ENCODE data around the gene HAUS6.

HAUS6 gene

GRCh38 chr9:19137282-19137681 lies 34.6 kb upstream of the HAUS6 start:
- FAIRE-seq (no peak), DNase-seq (ENCODE audit: insufficient read length, low spot score) (no peak)
- TF ChIP-seq TAF1 (IDR thresholded peaks at IDR 0.05; ENCODE audit: low read depth, low read length) (no peak), PAX5 (IDR thresholded peaks at IDR 0.05; ENCODE audit: insufficient read depth, low read length, severe bottlenecking) (no peak), POLR2AphosphoS5 (IDR thresholded peaks at IDR 0.05; ENCODE audit: low read depth, low read length) (no peak), POU2F2 (IDR thresholded peaks at IDR 0.05; ENCODE audit: low read depth, low read length) (no peak), SPI1 (IDR thresholded peaks at IDR 0.05; ENCODE audit: low read depth, low read length) (no peak), POLR2A (IDR thresholded peaks at IDR 0.05; ENCODE audit: low read depth, low read length) (no peak)

DNA sequence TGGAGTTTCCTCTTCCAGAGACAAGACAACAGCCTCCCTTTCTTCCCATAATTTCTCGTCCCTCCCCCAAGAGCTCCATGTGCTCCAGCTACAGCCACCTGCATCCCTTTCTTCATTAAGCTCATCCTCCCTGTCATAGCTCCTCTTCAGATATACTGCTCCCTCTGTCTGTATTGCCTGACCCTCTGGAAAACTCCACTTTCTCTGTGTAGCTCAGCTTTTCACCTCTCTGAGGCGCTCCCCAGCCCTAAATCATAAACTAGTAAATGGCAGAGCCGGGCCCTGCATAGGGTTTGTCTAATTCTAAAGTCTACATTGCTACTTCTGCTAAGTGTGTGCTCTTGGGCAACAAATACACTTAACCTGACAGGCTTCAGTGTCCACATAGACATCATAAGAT lies 33.4 kb upstream of the HAUS6 start:
- no peak for DNase-seq (ENCODE audit: insufficient read length, low spot score)
- no peak for TF ChIP-seq POLR2A (IDR thresholded peaks at IDR 0.05; ENCODE audit: low read depth, low read length)
- TF ChIP-seq POLR2AphosphoS5 (IDR thresholded peaks at IDR 0.05; ENCODE audit: low read depth, low read length) = no peak
- no peak for TF ChIP-seq SPI1 (IDR thresholded peaks at IDR 0.05; ENCODE audit: low read depth, low read length)
- no peak for TF ChIP-seq PAX5 (IDR thresholded peaks at IDR 0.05; ENCODE audit: insufficient read depth, low read length, severe bottlenecking)
- no peak for TF ChIP-seq TAF1 (IDR thresholded peaks at IDR 0.05; ENCODE audit: low read depth, low read length)
- TF ChIP-seq POU2F2 (IDR thresholded peaks at IDR 0.05; ENCODE audit: low read depth, low read length) = no peak
- FAIRE-seq = no peak

- TF ChIP-seq TAF1 (IDR thresholded peaks at IDR 0.05; ENCODE audit: low read depth, low read length) (no peak), SPI1 (IDR thresholded peaks at IDR 0.05; ENCODE audit: low read depth, low read length) (no peak), PAX5 (IDR thresholded peaks at IDR 0.05; ENCODE audit: insufficient read depth, low read length, severe bottlenecking) (no peak), POLR2AphosphoS5 (IDR thresholded peaks at IDR 0.05; ENCODE audit: low read depth, low read length) (no peak)
- DNase-seq (ENCODE audit: insufficient read length, low spot score) = no peak
- FAIRE-seq = no peak
These were observed 31.0 kb upstream of the HAUS6 start for GRCh38 chr9:19133549-19134345.

GRCh38 chr9:19130436-19130835 lies 27.7 kb upstream of the HAUS6 start:
- FAIRE-seq = peak; percentile 23
- no peak for DNase-seq (ENCODE audit: insufficient read length, low spot score)
- TF ChIP-seq PAX5 (IDR thresholded peaks at IDR 0.05; ENCODE audit: insufficient read depth, low read length, severe bottlenecking) (no peak), POLR2A (IDR thresholded peaks at IDR 0.05; ENCODE audit: low read depth, low read length) (no peak), POU2F2 (IDR thresholded peaks at IDR 0.05; ENCODE audit: low read depth, low read length) (no peak), POLR2AphosphoS5 (IDR thresholded peaks at IDR 0.05; ENCODE audit: low read depth, low read length) (no peak), SPI1 (IDR thresholded peaks at IDR 0.05; ENCODE audit: low read depth, low read length) (no peak), TAF1 (IDR thresholded peaks at IDR 0.05; ENCODE audit: low read depth, low read length) (no peak)

GRCh38 chr9:19127871-19128500 lies 25.3 kb upstream of the HAUS6 start:
- FAIRE-seq = peak; percentile 63
- no peak for TF ChIP-seq TAF1 (IDR thresholded peaks at IDR 0.05; ENCODE audit: low read depth, low read length)
- no peak for TF ChIP-seq SPI1 (IDR thresholded peaks at IDR 0.05; ENCODE audit: low read depth, low read length)
- TF ChIP-seq POLR2AphosphoS5 (IDR thresholded peaks at IDR 0.05; ENCODE audit: low read depth, low read length) = no peak
- TF ChIP-seq POLR2A (IDR thresholded peaks at IDR 0.05; ENCODE audit: low read depth, low read length) = no peak
- no peak for TF ChIP-seq POU2F2 (IDR thresholded peaks at IDR 0.05; ENCODE audit: low read depth, low read length)
- DNase-seq (ENCODE audit: insufficient read length, low spot score) = no peak

DNA sequence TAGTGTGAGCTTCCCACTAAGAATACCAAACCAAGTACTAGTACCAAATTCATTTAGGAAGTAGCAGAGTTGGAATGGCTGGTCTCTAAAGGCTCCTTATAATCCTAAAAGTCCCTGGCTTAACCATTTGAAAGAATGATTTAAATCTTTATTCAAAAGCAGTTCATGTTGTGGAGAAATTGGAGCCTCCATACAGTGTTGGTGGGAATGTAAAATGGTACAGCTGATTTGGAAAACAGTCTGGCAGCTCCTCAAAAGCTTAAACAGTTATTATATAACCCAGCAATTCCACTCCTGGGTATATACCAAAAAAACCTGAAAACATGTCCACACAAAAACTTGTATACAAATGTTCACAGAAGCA lies 21.7 kb upstream of the HAUS6 start:
- FAIRE-seq = no peak
- no peak for TF ChIP-seq POLR2AphosphoS5 (IDR thresholded peaks at IDR 0.05; ENCODE audit: low read depth, low read length)
- no peak for TF ChIP-seq POU2F2 (IDR thresholded peaks at IDR 0.05; ENCODE audit: low read depth, low read length)
- TF ChIP-seq TAF1 (IDR thresholded peaks at IDR 0.05; ENCODE audit: low read depth, low read length) = no peak
- TF ChIP-seq SPI1 (IDR thresholded peaks at IDR 0.05; ENCODE audit: low read depth, low read length) = no peak
- TF ChIP-seq PAX5 (IDR thresholded peaks at IDR 0.05; ENCODE audit: insufficient read depth, low read length, severe bottlenecking) = no peak
- TF ChIP-seq POLR2A (IDR thresholded peaks at IDR 0.05; ENCODE audit: low read depth, low read length) = no peak

GRCh38 chr9:19122490-19123042 lies 19.9 kb upstream of the HAUS6 start:
- no peak for FAIRE-seq
- TF ChIP-seq TAF1 (IDR thresholded peaks at IDR 0.05; ENCODE audit: low read depth, low read length) (no peak), POLR2AphosphoS5 (IDR thresholded peaks at IDR 0.05; ENCODE audit: low read depth, low read length) (no peak), POU2F2 (IDR thresholded peaks at IDR 0.05; ENCODE audit: low read depth, low read length) (no peak), POLR2A (IDR thresholded peaks at IDR 0.05; ENCODE audit: low read depth, low read length) (no peak), PAX5 (IDR thresholded peaks at IDR 0.05; ENCODE audit: insufficient read depth, low read length, severe bottlenecking) (no peak), SPI1 (IDR thresholded peaks at IDR 0.05; ENCODE audit: low read depth, low read length) (no peak)
- DNase-seq (ENCODE audit: insufficient read length, low spot score) = no peak

More for the DNA sequence above, 21.7 kb upstream of the HAUS6 start:
- no peak for DNase-seq (ENCODE audit: insufficient read length, low spot score)

GRCh38 chr9:19120877-19121276 lies 18.2 kb upstream of the HAUS6 start:
- DNase-seq (ENCODE audit: insufficient read length, low spot score) (no peak), FAIRE-seq (no peak)
- no peak for TF ChIP-seq POLR2A (IDR thresholded peaks at IDR 0.05; ENCODE audit: low read depth, low read length)

DNA sequence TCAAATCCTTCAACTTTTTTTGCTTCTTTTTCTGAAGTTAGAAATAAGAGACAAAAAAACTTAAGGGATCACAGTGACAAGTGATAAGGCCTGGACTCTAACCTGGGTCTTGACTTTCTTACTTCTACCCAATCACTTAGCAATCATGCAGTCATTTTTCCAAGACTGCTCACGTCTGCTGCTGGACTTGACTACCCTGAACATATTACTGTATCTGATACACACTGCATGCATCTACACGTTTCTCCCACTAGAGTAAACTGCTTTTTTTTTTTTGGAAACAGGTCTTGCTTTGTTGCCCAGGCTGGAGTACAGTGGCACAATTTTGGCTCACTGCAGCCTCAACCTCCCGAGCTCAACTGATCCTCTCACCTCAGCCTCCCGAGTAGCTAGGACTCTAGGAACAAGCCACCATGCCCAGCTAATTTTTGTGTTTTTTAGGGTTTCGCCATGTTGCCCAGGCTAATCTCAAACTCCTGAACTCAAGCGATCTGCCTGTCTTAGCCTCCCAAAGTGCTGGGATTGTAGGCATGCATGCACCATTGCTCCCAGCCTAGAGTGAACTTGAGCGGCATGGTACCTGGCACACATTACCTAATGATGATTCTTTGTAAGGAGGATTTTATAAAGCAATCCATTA lies 17.2 kb upstream of the HAUS6 start:
- TF ChIP-seq TAF1 (IDR thresholded peaks at IDR 0.05; ENCODE audit: low read depth, low read length) (no peak), SPI1 (IDR thresholded peaks at IDR 0.05; ENCODE audit: low read depth, low read length) (no peak), POLR2A (IDR thresholded peaks at IDR 0.05; ENCODE audit: low read depth, low read length) (no peak), POLR2AphosphoS5 (IDR thresholded peaks at IDR 0.05; ENCODE audit: low read depth, low read length) (no peak), PAX5 (IDR thresholded peaks at IDR 0.05; ENCODE audit: insufficient read depth, low read length, severe bottlenecking) (no peak), POU2F2 (IDR thresholded peaks at IDR 0.05; ENCODE audit: low read depth, low read length) (no peak)
- FAIRE-seq (peak; percentile 28), DNase-seq (ENCODE audit: insufficient read length, low spot score) (no peak)

All from GM12891 (cell line).